ENCODE data around the gene FSCN2.

DNA sequence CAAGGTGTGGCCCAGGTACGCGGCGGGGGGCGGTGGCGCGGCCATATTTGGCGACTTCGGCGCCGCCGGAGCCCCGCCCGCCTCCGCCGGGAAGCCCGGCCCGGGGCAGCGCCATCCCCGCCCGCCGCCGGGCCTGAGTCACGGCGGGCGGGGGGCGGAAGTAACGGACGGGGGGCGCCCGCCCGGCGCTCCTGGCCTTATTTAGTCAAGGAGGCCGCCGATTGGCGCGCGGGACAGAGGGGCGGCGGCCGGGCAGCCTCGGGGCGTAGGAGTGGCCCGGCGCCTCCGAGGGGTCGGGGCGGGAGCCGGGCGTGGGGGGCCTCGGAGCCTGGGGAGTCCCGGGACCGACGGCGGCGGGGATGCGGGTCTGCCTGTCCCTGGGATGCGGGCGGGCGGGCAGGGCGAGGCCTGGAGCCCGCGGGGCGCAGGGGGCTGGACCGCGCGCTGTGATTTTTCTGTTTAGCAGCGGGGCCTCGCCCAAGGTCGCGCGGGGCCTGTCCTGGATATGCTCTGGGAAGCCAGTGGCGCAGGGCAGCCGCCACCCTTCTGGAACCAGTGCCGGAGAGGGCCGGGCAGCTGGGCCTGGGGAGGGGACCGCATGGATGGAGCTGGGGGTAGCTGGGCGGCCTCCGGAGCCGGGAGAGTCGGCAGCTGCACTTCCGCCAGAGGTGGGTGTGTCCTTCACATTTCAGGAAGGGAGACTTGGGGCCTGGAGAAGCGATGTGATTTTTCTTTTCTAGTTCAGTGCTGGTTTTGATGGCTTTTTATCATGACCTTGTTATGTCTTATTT lies 13.2 kb upstream of the FSCN2 start:
- TF ChIP-seq POLR2A (IDR thresholded peaks at IDR 0.05; ENCODE audit: low read depth, low read length) (peak; percentile 75), EZH2 (IDR thresholded peaks at IDR 0.05; ENCODE audit: borderline replicate concordance, low read depth, low read length, severe bottlenecking) (no peak), POLR2AphosphoS5 (IDR thresholded peaks at IDR 0.05; ENCODE audit: insufficient read depth, low read depth, low read length) (peak; percentile 89), JUN (IDR thresholded peaks at IDR 0.05; ENCODE audit: borderline replicate concordance, insufficient read depth, insufficient read length, low read depth) (no peak)
- TF ChIP-seq, protein P1, sequence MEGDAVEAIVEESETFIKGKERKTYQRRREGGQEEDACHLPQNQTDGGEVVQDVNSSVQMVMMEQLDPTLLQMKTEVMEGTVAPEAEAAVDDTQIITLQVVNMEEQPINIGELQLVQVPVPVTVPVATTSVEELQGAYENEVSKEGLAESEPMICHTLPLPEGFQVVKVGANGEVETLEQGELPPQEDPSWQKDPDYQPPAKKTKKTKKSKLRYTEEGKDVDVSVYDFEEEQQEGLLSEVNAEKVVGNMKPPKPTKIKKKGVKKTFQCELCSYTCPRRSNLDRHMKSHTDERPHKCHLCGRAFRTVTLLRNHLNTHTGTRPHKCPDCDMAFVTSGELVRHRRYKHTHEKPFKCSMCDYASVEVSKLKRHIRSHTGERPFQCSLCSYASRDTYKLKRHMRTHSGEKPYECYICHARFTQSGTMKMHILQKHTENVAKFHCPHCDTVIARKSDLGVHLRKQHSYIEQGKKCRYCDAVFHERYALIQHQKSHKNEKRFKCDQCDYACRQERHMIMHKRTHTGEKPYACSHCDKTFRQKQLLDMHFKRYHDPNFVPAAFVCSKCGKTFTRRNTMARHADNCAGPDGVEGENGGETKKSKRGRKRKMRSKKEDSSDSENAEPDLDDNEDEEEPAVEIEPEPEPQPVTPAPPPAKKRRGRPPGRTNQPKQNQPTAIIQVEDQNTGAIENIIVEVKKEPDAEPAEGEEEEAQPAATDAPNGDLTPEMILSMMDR (IDR thresholded peaks at IDR 0.05; ENCODE audit: extremely low read depth in 1 of 2, insufficient read depth in 1 of 2, low read depth in 1 of 2, low read length in 2 of 2): no peak

Measured in endothelial cell of umbilical vein (primary cell).